Retina (tissue), 1 donor: ENCODE data around the gene PER3.
A peak's percentile ranks its signal among the peaks of the same experiment; 100 is the strongest.
"Not testable (repeated sequence)": the region's sequence is repeated elsewhere in the genome, so short reads cannot be mapped to it uniquely, and the experiment has no call there.

Experiments
- DNase-seq: peaks from one replicate; pipeline ENCODE4 v3.0.0-alpha.2; 2016

PER3 gene

GRCh38 chr1:7781501-7781900, 2.6 kb upstream of the PER3 start:
- no peak for DNase-seq

- no peak for DNase-seq
Measured at GRCh38 chr1:7781923-7782495, 2.1 kb upstream of the PER3 start.

- DNase-seq = peak; percentile 59
Measured at GRCh38 chr1:7783178-7783711, 846 bp upstream of the PER3 start.

GRCh38 chr1:7784492-7785071, 491 bp downstream of the PER3 start:
- DNase-seq = peak; percentile 71

GRCh38 chr1:7785108-7785507, 1.0 kb downstream of the PER3 start:
- no peak for DNase-seq

- no peak for DNase-seq
Measured at GRCh38 chr1:7786795-7787194, 2.7 kb downstream of the PER3 start.

- no peak for DNase-seq
Measured at GRCh38 chr1:7789828-7790227, 5.7 kb downstream of the PER3 start.

GRCh38 chr1:7791027-7791426, 6.9 kb downstream of the PER3 start:
- DNase-seq = not testable (repeated sequence)

- DNase-seq = no peak
Measured at GRCh38 chr1:7795406-7795805, 11.3 kb downstream of the PER3 start.

- DNase-seq = no peak
Measured at GRCh38 chr1:7805460-7805859, 21.4 kb downstream of the PER3 start.

GRCh38 chr1:7808253-7808844, 24.3 kb downstream of the PER3 start:
- DNase-seq = no peak

- no peak for DNase-seq
Measured at GRCh38 chr1:7809742-7810141, 25.7 kb downstream of the PER3 start.

GRCh38 chr1:7810395-7810794, 26.3 kb downstream of the PER3 start:
- DNase-seq = no peak

- no peak for DNase-seq
Measured at GRCh38 chr1:7811476-7811875, 27.4 kb downstream of the PER3 start.

- DNase-seq = no peak
Measured at GRCh38 chr1:7813677-7814373, 29.7 kb downstream of the PER3 start.

- DNase-seq = no peak
Measured at GRCh38 chr1:7821282-7821681, 37.2 kb downstream of the PER3 start.

- DNase-seq = no peak
Measured at GRCh38 chr1:7824701-7825100, 40.6 kb downstream of the PER3 start.

GRCh38 chr1:7826363-7826762, 42.3 kb downstream of the PER3 start:
- no peak for DNase-seq

- no peak for DNase-seq
Measured at GRCh38 chr1:7827126-7827955, 43.2 kb downstream of the PER3 start.

GRCh38 chr1:7831458-7831857, 47.4 kb downstream of the PER3 start:
- no peak for DNase-seq

GRCh38 chr1:7833035-7833434, 48.9 kb downstream of the PER3 start:
- DNase-seq = no peak

- no peak for DNase-seq
Measured at GRCh38 chr1:7838714-7839113, 54.6 kb downstream of the PER3 start.

- DNase-seq = no peak
Measured at GRCh38 chr1:7839526-7839925, 55.4 kb downstream of the PER3 start.
